Measurements from ENCODE around the gene GAS1. TPM values are rescaled to one million over a fixed set of nuclear protein-coding genes. Genes with fewer than 3 reads are reported as not detected.

Gene GAS1
- total RNA-seq, 1 experiment from 2014 or later: not detected

DNA sequence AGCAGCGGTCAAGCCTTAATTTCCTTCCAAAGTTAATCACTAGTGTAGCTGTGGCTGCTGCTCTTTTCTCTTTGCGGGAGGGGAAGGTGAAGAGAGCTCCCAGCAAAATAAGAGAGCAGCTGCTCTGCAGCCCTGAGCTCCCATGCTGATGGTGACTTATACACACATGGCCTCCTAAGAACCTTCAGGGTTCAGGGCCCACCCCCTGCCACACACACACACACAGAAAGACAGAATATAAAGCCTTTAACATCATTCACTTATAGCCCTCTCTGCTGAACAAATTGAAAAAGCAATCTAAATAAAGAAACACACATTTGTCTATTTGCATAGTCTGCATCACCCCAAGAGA, 43.6 kb downstream of the GAS1 start:
- Histone ChIP-seq H3K27ac (ENCODE audit: low read length) (no peak overlapping the region), H2AFZ (ENCODE audit: low read length) (no peak overlapping the region), H3K4me2 (ENCODE audit: low read length) (no peak overlapping the region), H3K4me3 (ENCODE audit: low read length) (no peak overlapping the region), H3K4me1 (ENCODE audit: insufficient read depth, low read length) (no peaks in the 10 kb centered on the region), H3K9me3 (ENCODE audit: low read length) (no peaks in the 10 kb centered on the region), H3K36me3 (ENCODE audit: low read depth, low read length) (no peaks in the 10 kb centered on the region), H3K27me3 (ENCODE audit: low read length) (no peaks in the 10 kb centered on the region), H3K9ac (ENCODE audit: low read length) (no peak overlapping the region), H3K9me2 (replicated peaks; ENCODE audit: low read length) (no peaks in the 10 kb centered on the region), H4K20me1 (ENCODE audit: low read length) (no peaks in the 10 kb centered on the region), H3F3A (ENCODE audit: low read length, unreplicated experiment) (no peaks in the 10 kb centered on the region), H3K79me2 (ENCODE audit: low read length) (no peaks in the 10 kb centered on the region)
- intact Hi-C loops (cut with micrococcal nuclease): no loop called here
- TF ChIP-seq EZH2phosphoT487 (IDR thresholded peaks at IDR 0.05; ENCODE audit: borderline replicate concordance, low read length) (no peak), EZH2 (IDR thresholded peaks at IDR 0.05; ENCODE audit: low read length, unreplicated experiment) (no peak)
- TF ChIP-seq, protein P1, sequence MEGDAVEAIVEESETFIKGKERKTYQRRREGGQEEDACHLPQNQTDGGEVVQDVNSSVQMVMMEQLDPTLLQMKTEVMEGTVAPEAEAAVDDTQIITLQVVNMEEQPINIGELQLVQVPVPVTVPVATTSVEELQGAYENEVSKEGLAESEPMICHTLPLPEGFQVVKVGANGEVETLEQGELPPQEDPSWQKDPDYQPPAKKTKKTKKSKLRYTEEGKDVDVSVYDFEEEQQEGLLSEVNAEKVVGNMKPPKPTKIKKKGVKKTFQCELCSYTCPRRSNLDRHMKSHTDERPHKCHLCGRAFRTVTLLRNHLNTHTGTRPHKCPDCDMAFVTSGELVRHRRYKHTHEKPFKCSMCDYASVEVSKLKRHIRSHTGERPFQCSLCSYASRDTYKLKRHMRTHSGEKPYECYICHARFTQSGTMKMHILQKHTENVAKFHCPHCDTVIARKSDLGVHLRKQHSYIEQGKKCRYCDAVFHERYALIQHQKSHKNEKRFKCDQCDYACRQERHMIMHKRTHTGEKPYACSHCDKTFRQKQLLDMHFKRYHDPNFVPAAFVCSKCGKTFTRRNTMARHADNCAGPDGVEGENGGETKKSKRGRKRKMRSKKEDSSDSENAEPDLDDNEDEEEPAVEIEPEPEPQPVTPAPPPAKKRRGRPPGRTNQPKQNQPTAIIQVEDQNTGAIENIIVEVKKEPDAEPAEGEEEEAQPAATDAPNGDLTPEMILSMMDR (conservative IDR thresholded peaks at IDR 0.05; ENCODE audit: low read depth, low read length): no peak
- DNase-seq (no peak), ATAC-seq (no peak)
- BruUV-seq (replicated peaks): no TSS peak
- ChIA-PET CTCF (no interaction called here), POLR2A (ENCODE audit: unreplicated experiment) (no interaction called here)

DNA sequence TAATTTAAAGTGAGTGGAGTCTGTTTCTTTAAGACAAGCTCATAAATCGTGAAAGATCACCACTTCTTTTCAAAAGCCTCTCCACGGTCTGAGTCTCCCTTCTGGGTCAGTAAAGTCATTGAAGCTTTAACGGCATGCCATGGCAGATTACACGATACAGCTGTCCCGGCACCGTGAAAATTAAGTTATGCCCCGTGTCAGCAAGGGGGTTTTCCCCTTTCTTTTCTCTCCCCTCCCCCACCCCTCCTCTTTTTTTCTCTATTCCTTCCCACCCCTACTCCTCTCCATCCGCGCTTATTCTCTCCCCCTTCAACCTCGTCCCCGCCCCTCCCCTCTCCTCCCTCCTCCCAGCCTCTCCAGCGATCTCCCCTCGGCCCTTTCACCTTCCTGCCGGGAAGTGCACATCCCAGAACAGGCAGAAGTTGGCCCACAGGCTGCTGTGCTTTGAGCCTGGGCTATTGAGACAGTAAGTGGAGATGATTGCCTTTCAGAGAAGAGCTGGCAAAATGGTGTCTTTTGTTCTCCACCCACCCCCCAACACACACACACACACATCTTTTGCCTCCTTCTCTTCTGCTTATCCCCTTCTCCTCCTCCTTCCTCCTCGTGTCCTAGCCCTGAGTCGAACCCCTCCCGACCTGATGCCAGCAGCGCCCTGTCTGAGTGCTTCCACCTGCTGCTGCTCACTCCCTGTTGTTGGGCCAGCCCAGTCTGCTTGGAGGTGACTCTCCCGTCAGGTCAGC, 44.1 kb downstream of the GAS1 start:
- Histone ChIP-seq H3K4me3 (ENCODE audit: low read length) (no peak overlapping the region), H3K9ac (ENCODE audit: low read length) (no peak overlapping the region), H3K4me2 (ENCODE audit: low read length) (no peak overlapping the region), H3F3A (ENCODE audit: low read length, unreplicated experiment) (no peaks in the 10 kb centered on the region), H3K9me3 (ENCODE audit: low read length) (no peaks in the 10 kb centered on the region), H3K27me3 (ENCODE audit: low read length) (no peaks in the 10 kb centered on the region), H4K20me1 (ENCODE audit: low read length) (no peaks in the 10 kb centered on the region), H3K9me2 (replicated peaks; ENCODE audit: low read length) (no peaks in the 10 kb centered on the region), H3K79me2 (ENCODE audit: low read length) (no peaks in the 10 kb centered on the region), H3K27ac (ENCODE audit: low read length) (no peak overlapping the region), H2AFZ (ENCODE audit: low read length) (no peak overlapping the region), H3K4me1 (ENCODE audit: insufficient read depth, low read length) (no peaks in the 10 kb centered on the region), H3K36me3 (ENCODE audit: low read depth, low read length) (no peaks in the 10 kb centered on the region)
- DNase-seq (no peak), ATAC-seq (no peak)
- TF ChIP-seq, protein P1 (conservative IDR thresholded peaks at IDR 0.05; ENCODE audit: low read depth, low read length): no peak
- no peak for TF ChIP-seq EZH2 (IDR thresholded peaks at IDR 0.05; ENCODE audit: low read length, unreplicated experiment)
- no peak for TF ChIP-seq EZH2phosphoT487 (IDR thresholded peaks at IDR 0.05; ENCODE audit: borderline replicate concordance, low read length)
- POLR2A ChIA-PET (ENCODE audit: unreplicated experiment): no interaction called here
- CTCF ChIA-PET: no interaction called here
- intact Hi-C loops (cut with micrococcal nuclease): no loop called here
- no TSS peak for BruUV-seq (replicated peaks)

DNA sequence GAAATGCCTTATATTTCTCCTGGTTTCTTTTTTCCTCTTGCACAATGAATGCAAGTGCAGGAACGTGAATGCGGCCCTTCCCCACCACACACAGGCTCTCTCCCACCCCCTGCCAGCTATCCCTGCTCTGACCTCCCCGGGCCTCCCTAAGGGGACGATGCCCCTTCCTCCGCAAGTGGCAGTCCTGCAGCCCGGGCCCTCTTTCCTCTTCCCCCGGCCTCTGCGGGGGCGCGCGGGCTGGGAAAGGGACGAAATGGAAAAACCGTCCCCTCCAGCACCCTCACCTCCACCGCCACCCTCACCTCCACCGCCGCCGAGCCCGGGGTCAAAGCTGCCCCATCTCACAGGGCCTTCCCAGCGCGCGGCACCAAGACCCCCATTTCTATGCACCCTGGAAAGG, 44.7 kb downstream of the GAS1 start:
- no peaks in the 10 kb centered on the region for H3K9me3 ChIP-seq (ENCODE audit: low read length)
- H3K9me2 ChIP-seq (replicated peaks; ENCODE audit: low read length): no peaks in the 10 kb centered on the region
- no peaks in the 10 kb centered on the region for H3F3A ChIP-seq (ENCODE audit: low read length, unreplicated experiment)
- no peak overlapping the region for H3K4me3 ChIP-seq (ENCODE audit: low read length)
- no peaks in the 10 kb centered on the region for H3K27me3 ChIP-seq (ENCODE audit: low read length)
- ChIA-PET CTCF (no interaction called here), POLR2A (ENCODE audit: unreplicated experiment) (no interaction called here)
- no TSS peak for BruUV-seq (replicated peaks)
- H3K9ac ChIP-seq (ENCODE audit: low read length): no peak overlapping the region
- no peak for ATAC-seq
- intact Hi-C loops (cut with micrococcal nuclease): no loop called here
- no peak overlapping the region for H3K27ac ChIP-seq (ENCODE audit: low read length)
- H3K79me2 ChIP-seq (ENCODE audit: low read length): no peaks in the 10 kb centered on the region
- no peak overlapping the region for H3K4me2 ChIP-seq (ENCODE audit: low read length)
- H4K20me1 ChIP-seq (ENCODE audit: low read length): no peaks in the 10 kb centered on the region
- H3K36me3 ChIP-seq (ENCODE audit: low read depth, low read length): no peaks in the 10 kb centered on the region
- no peak for DNase-seq
- no peaks in the 10 kb centered on the region for H3K4me1 ChIP-seq (ENCODE audit: insufficient read depth, low read length)
- TF ChIP-seq EZH2phosphoT487 (IDR thresholded peaks at IDR 0.05; ENCODE audit: borderline replicate concordance, low read length) (no peak), EZH2 (IDR thresholded peaks at IDR 0.05; ENCODE audit: low read length, unreplicated experiment) (no peak)
- TF ChIP-seq, protein P1 (conservative IDR thresholded peaks at IDR 0.05; ENCODE audit: low read depth, low read length): no peak
- no peak overlapping the region for H2AFZ ChIP-seq (ENCODE audit: low read length)

Measured in PC-3 (cell line).